ENCODE data around the gene ENAM.

The ENAM gene

GRCh38 chr4:70613306-70614183 is 15.0 kb upstream of the ENAM start:
- no peak for DNase-seq (ENCODE audit: low read depth in 1 of 2, low spot score in 1 of 2)
- no peak overlapping the region for H3K27ac ChIP-seq (replicated peaks)
- no peak overlapping the region for H3K4me3 ChIP-seq (replicated peaks; ENCODE audit: insufficient read depth, low read length)
- no peak for TF ChIP-seq GABPA (IDR thresholded peaks at IDR 0.05; ENCODE audit: low read depth)
- no peak for TF ChIP-seq CTCF (IDR thresholded peaks at IDR 0.05; ENCODE audit: insufficient read depth, low read length)
- H3K27me3 ChIP-seq (ENCODE audit: insufficient read depth, poor library complexity, severe bottlenecking), result peaks cover 5% of the 10 kb centered on the region

GRCh38 chr4:70614184-70614555 is 14.4 kb upstream of the ENAM start:
- no peak for DNase-seq (ENCODE audit: low read depth in 1 of 2, low spot score in 1 of 2)
- H3K4me3 ChIP-seq (replicated peaks; ENCODE audit: insufficient read depth, low read length), result no peak overlapping the region
- peaks cover 5% of the 10 kb centered on the region for H3K27me3 ChIP-seq (ENCODE audit: insufficient read depth, poor library complexity, severe bottlenecking)
- TF ChIP-seq REST (IDR thresholded peaks at IDR 0.05; ENCODE audit: insufficient replicate concordance, low read depth), result no peak
- TF ChIP-seq POLR2AphosphoS5 (IDR thresholded peaks at IDR 0.05; ENCODE audit: low read depth), result no peak
- no peak for TF ChIP-seq SPI1 (IDR thresholded peaks at IDR 0.05; ENCODE audit: borderline replicate concordance, low read depth)
- no peak for TF ChIP-seq CTCF (IDR thresholded peaks at IDR 0.05; ENCODE audit: insufficient read depth, low read length)
- no peak for TF ChIP-seq GABPA (IDR thresholded peaks at IDR 0.05; ENCODE audit: low read depth)
- no peak overlapping the region for H3K27ac ChIP-seq (replicated peaks)

- no peak overlapping the region for H3K4me3 ChIP-seq (replicated peaks; ENCODE audit: insufficient read depth, low read length)
- no peak for DNase-seq (ENCODE audit: low read depth in 1 of 2, low spot score in 1 of 2)
- no peak overlapping the region for H3K27ac ChIP-seq (replicated peaks)
- no peaks in the 10 kb centered on the region for H3K27me3 ChIP-seq (ENCODE audit: insufficient read depth, poor library complexity, severe bottlenecking)
- no peak for TF ChIP-seq POLR2AphosphoS5 (IDR thresholded peaks at IDR 0.05; ENCODE audit: low read depth)
- no peak for TF ChIP-seq GABPA (IDR thresholded peaks at IDR 0.05; ENCODE audit: low read depth)
- TF ChIP-seq REST (IDR thresholded peaks at IDR 0.05; ENCODE audit: insufficient replicate concordance, low read depth), result no peak
- TF ChIP-seq CTCF (IDR thresholded peaks at IDR 0.05; ENCODE audit: insufficient read depth, low read length), result no peak
- TF ChIP-seq SPI1 (IDR thresholded peaks at IDR 0.05; ENCODE audit: borderline replicate concordance, low read depth), result no peak
These were observed 9.3 kb upstream of the ENAM start for GRCh38 chr4:70619288-70619687.

GRCh38 chr4:70619778-70620177 is 8.8 kb upstream of the ENAM start:
- DNase-seq (ENCODE audit: low read depth in 1 of 2, low spot score in 1 of 2), result no peak
- H3K27me3 ChIP-seq (ENCODE audit: insufficient read depth, poor library complexity, severe bottlenecking), result no peaks in the 10 kb centered on the region
- no peak overlapping the region for H3K4me3 ChIP-seq (replicated peaks; ENCODE audit: insufficient read depth, low read length)
- no peak for TF ChIP-seq SPI1 (IDR thresholded peaks at IDR 0.05; ENCODE audit: borderline replicate concordance, low read depth)
- TF ChIP-seq REST (IDR thresholded peaks at IDR 0.05; ENCODE audit: insufficient replicate concordance, low read depth), result no peak
- TF ChIP-seq CTCF (IDR thresholded peaks at IDR 0.05; ENCODE audit: insufficient read depth, low read length), result no peak
- no peak for TF ChIP-seq GABPA (IDR thresholded peaks at IDR 0.05; ENCODE audit: low read depth)
- TF ChIP-seq POLR2AphosphoS5 (IDR thresholded peaks at IDR 0.05; ENCODE audit: low read depth), result no peak
- H3K27ac ChIP-seq (replicated peaks), result no peak overlapping the region

Measured in HL-60 (cell line).